Measurements from ENCODE around the gene EEIG1. TPM values are rescaled to one million over a fixed set of nuclear protein-coding genes. Genes with fewer than 3 reads are reported as not detected.

EEIG1 gene
- total and polyA plus RNA-seq, 9 of the 15 experiments (the other 6 are each of a cell fraction or from before 2014, with no cell fraction given), result 0.17 to 16.7 (median 3.6) TPM

DNA sequence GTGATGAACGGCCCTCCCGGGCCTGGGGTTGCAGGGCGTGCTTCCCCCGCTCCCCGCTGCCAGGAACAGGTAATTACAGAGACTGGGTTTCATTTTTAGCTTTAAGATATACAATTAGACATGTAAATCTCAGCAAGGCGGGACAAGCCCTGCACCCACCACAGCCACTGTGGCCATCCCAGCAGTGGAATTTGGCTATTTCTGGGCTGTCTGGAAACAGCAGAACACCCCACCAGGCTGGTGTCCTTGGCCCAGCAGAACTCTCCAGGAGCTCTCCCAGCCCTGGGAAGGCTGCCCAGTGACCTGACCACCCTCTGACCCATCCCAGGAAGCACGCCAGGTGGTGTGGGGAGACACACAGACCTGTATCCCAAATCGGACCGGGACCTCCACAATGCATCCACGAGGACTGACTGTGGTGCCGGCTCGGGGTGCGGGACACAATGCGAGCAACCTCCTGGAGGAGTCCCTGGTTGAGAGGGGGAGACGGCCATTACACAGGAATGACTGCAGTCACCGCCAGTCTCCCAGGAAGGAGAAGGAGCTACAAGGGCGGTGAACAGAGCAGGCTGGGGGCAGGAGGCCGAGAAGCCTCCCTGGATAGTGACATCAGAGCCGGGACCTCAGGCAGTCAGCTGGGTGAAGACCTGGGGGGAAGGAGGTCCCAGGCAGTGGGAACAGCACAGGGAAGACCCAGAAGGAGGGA lies 17.3 kb downstream of the EEIG1 start:
- no peak for ATAC-seq
- H4K20me1 ChIP-seq (replicated peaks; ENCODE audit: control insufficient read depth, insufficient read depth, low read length), result peaks cover 4% of the 10 kb centered on the region; the same call in 1 of the 2 replicates
- 72% methylated on average over 11 of the region's 19 CpGs for WGBS (ENCODE audit: insufficient coverage, low coverage, missing lambda C conversion rate)
- no peak overlapping the region for H3K4me2 ChIP-seq (ENCODE audit: insufficient read depth, low read length)
- POLR2A ChIA-PET, result interaction anchor here (0.6 to 3.6 kb wide), 4 partner anchors 9 to 138 kb away, joined by 3 to 18 read pairs (median 3); no protein-coding TSS in a partner anchor
- H3K27ac ChIP-seq (ENCODE audit: extremely low read depth, low read depth, low read length), result no peak overlapping the region
- no peaks in the 10 kb centered on the region for H3K9me3 ChIP-seq (replicated peaks; ENCODE audit: control insufficient read depth, insufficient read depth, low read depth, low read length)
- H3K4me3 ChIP-seq, result no peak overlapping the region
- no TSS peak for BruUV-seq (replicated peaks)
- no peaks in the 10 kb centered on the region for H3K9me1 ChIP-seq (ENCODE audit: control insufficient read depth, insufficient read depth, low read length)
- CTCF ChIA-PET (ENCODE audit: low intra/inter-chr PET ratio), result no interaction called here
- no peaks in the 10 kb centered on the region for H3K36me3 ChIP-seq (ENCODE audit: control insufficient read depth, insufficient read depth, low read length)
- in situ Hi-C loops (cut with MboI), result loop anchor here (10.0 kb wide), 1 partner anchor 71 kb away; no protein-coding TSS in a partner anchor
- no peak for DNase-seq (ENCODE audit: extremely low read depth in 1 of 4, low spot score in 3 of 4)
- intact Hi-C loops (cut with micrococcal nuclease), result no loop called here
- TF ChIP-seq CBX2 (IDR thresholded peaks at IDR 0.05; ENCODE audit: insufficient read depth, low read length, poor library complexity, severe bottlenecking) (no peak), ZKSCAN3 (CRISPR knock-in tag; IDR thresholded peaks at IDR 0.05) (no peak), ZNF134 (CRISPR knock-in tag; conservative IDR thresholded peaks at IDR 0.05) (no peak), HNRNPK (IDR thresholded peaks at IDR 0.05; ENCODE audit: low read depth, low read length, poor library complexity, severe bottlenecking) (no peak), TCF7 (IDR thresholded peaks at IDR 0.05; ENCODE audit: borderline replicate concordance) (no peak), MAFK (IDR thresholded peaks at IDR 0.05; ENCODE audit: low read length) (no peak), SRSF9 (IDR thresholded peaks at IDR 0.05; ENCODE audit: borderline replicate concordance, low read depth, low read length) (no peak), POLR2G (IDR thresholded peaks at IDR 0.05; ENCODE audit: low read depth, low read length) (0 out of 2 replicates have a peak, but pooled peaks have one; percentile 16), FOXP1 (CRISPR knock-in tag; IDR thresholded peaks at IDR 0.05) (no peak), MED1 (CRISPR knock-in tag; IDR thresholded peaks at IDR 0.05; ENCODE audit: borderline replicate concordance) (no peak), ZNF23 (CRISPR knock-in tag; IDR thresholded peaks at IDR 0.05) (no peak), TCF3 (CRISPR knock-in tag; IDR thresholded peaks at IDR 0.05) (no peak), HCFC1 (IDR thresholded peaks at IDR 0.05; ENCODE audit: low read depth, low read length) (no peak), FOXJ3 (CRISPR knock-in tag; IDR thresholded peaks at IDR 0.05) (no peak), RBFOX2 (IDR thresholded peaks at IDR 0.05; ENCODE audit: low read depth, low read length) (0 out of 2 replicates have a peak, but pooled peaks have one; percentile 1), SAFB2 (IDR thresholded peaks at IDR 0.05; ENCODE audit: borderline replicate concordance, low read depth, low read length, severe bottlenecking) (no peak), GATAD2A (IDR thresholded peaks at IDR 0.05) (no peak)
- TF ChIP-seq, protein P1, sequence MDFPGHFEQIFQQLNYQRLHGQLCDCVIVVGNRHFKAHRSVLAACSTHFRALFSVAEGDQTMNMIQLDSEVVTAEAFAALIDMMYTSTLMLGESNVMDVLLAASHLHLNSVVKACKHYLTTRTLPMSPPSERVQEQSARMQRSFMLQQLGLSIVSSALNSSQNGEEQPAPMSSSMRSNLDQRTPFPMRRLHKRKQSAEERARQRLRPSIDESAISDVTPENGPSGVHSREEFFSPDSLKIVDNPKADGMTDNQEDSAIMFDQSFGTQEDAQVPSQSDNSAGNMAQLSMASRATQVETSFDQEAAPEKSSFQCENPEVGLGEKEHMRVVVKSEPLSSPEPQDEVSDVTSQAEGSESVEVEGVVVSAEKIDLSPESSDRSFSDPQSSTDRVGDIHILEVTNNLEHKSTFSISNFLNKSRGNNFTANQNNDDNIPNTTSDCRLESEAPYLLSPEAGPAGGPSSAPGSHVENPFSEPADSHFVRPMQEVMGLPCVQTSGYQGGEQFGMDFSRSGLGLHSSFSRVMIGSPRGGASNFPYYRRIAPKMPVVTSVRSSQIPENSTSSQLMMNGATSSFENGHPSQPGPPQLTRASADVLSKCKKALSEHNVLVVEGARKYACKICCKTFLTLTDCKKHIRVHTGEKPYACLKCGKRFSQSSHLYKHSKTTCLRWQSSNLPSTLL (IDR thresholded peaks at IDR 0.05), result no peak
- TF ChIP-seq, protein P2, sequence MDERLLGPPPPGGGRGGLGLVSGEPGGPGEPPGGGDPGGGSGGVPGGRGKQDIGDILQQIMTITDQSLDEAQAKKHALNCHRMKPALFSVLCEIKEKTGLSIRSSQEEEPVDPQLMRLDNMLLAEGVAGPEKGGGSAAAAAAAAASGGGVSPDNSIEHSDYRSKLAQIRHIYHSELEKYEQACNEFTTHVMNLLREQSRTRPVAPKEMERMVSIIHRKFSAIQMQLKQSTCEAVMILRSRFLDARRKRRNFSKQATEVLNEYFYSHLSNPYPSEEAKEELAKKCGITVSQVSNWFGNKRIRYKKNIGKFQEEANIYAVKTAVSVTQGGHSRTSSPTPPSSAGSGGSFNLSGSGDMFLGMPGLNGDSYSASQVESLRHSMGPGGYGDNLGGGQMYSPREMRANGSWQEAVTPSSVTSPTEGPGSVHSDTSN (CRISPR knock-in tag; IDR thresholded peaks at IDR 0.05; ENCODE audit: low read depth), result no peak
- TF ChIP-seq, protein P2 (tag; conservative IDR thresholded peaks at IDR 0.05; ENCODE audit: low read depth), result peak; percentile 46
- H3K79me2 ChIP-seq (ENCODE audit: control insufficient read depth, insufficient read depth, low read length), result peaks cover 70% of the 10 kb centered on the region
- no peak overlapping the region for H2AFZ ChIP-seq (ENCODE audit: low read depth, low read length)
- H3K9ac ChIP-seq (ENCODE audit: insufficient read depth in 1 of 2, low read depth in 2 of 2, low read length in 2 of 2), result peak overlapping the region in 1 of 2 experiments; percentile 48; a peak in 2 of 4 replicates
- peaks cover 42 to 70% of the 10 kb centered on the region in 2 experiments for H3K4me1 ChIP-seq (replicated peaks in 1 of 2; ENCODE audit: control insufficient read depth in 2 of 2, insufficient read depth in 2 of 2, low read length in 2 of 2)
- FAIRE-seq, result no peak
- no peaks in the 10 kb centered on the region for H3K27me3 ChIP-seq (ENCODE audit: control insufficient read depth in 2 of 2, insufficient read depth in 2 of 2, low read length in 2 of 2)

All from K562 (cell line).